GM21723 (cell line): Measurements from ENCODE around the gene C18orf63.
A peak's percentile ranks its signal among the peaks of the same experiment; 100 is the strongest.
"Not testable (repeated sequence)": the region's sequence is repeated elsewhere in the genome, so short reads cannot be mapped to it uniquely, and the experiment has no call there.

Source experiments
- ATAC-seq: cut with Tn5 transposase; IDR thresholded peaks from one replicate; pipeline ENCODE4 v1.9.1; 2021; ENCODE audit warnings: mild to moderate bottlenecking, moderate library complexity; ENCODE audit not compliant: unreplicated experiment

C18orf63 gene

GRCh38 chr18:74286106-74286855, 29.4 kb upstream of the C18orf63 start:
- no peak for ATAC-seq

- no peak for ATAC-seq
These were observed 28.8 kb upstream of the C18orf63 start for GRCh38 chr18:74286856-74287255.

- ATAC-seq = no peak
These were observed 27.6 kb upstream of the C18orf63 start for GRCh38 chr18:74288041-74288440.

- no peak for ATAC-seq
These were observed 26.9 kb upstream of the C18orf63 start for GRCh38 chr18:74288730-74289129.

- no peak for ATAC-seq
These were observed 26.5 kb upstream of the C18orf63 start for GRCh38 chr18:74289137-74289536.

GRCh38 chr18:74290021-74290420, 25.6 kb upstream of the C18orf63 start:
- no peak for ATAC-seq

GRCh38 chr18:74290794-74291471, 24.7 kb upstream of the C18orf63 start:
- ATAC-seq = no peak

- ATAC-seq = no peak
These were observed 24.2 kb upstream of the C18orf63 start for GRCh38 chr18:74291472-74291770.

GRCh38 chr18:74291771-74292540, 23.7 kb upstream of the C18orf63 start, which contains the start of gene CYB5A:
CYB5A (minus strand) TSS chr18:74291963; CDS start chr18:74291875, 88 bp downstream.
- ATAC-seq = peak; percentile 99

- no peak for ATAC-seq
These were observed 23.1 kb upstream of the C18orf63 start for GRCh38 chr18:74292541-74292858.

- ATAC-seq = not testable (repeated sequence)
These were observed 22.7 kb upstream of the C18orf63 start for GRCh38 chr18:74292982-74293381.

GRCh38 chr18:74294526-74294925, 21.1 kb upstream of the C18orf63 start:
- no peak for ATAC-seq

- no peak for ATAC-seq
These were observed 16.5 kb upstream of the C18orf63 start for GRCh38 chr18:74299162-74299561.

GRCh38 chr18:74299746-74300145, 15.9 kb upstream of the C18orf63 start:
- no peak for ATAC-seq

- no peak for ATAC-seq
These were observed 12.3 kb upstream of the C18orf63 start for GRCh38 chr18:74303306-74303705.

GRCh38 chr18:74303936-74304335, 11.7 kb upstream of the C18orf63 start:
- ATAC-seq = no peak

GRCh38 chr18:74310411-74310810, 5.2 kb upstream of the C18orf63 start:
- ATAC-seq = no peak

GRCh38 chr18:74311000-74311399, 4.6 kb upstream of the C18orf63 start:
- no peak for ATAC-seq

- no peak for ATAC-seq
These were observed 728 bp upstream of the C18orf63 start for GRCh38 chr18:74314759-74315463.

GRCh38 chr18:74316257-74317170, 875 bp downstream of the C18orf63 start:
- ATAC-seq = no peak
